Umbilical cord (tissue), 2 donors: ENCODE data around the gene ZBTB34. TPM values are rescaled to one million over a fixed set of nuclear protein-coding genes. Genes with fewer than 3 reads are reported as not detected.
A peak's percentile ranks its signal among the peaks of the same experiment; 100 is the strongest.
"Not testable (repeated sequence)": the region's sequence is repeated elsewhere in the genome, so short reads cannot be mapped to it uniquely, and the experiment has no call there.

Source experiments
- DNase-seq: peaks from one replicate; pipeline ENCODE4 v3.0.0-alpha.2; 2015; ENCODE audit warnings: low spot score
- total RNA-seq: library from RNA; depleted of rRNA; stranded (reverse); fragments of >200 nt; gene quantifications from one replicate; pipeline ENCODE4 v1.2.3, GENCODE V29; 2014; ENCODE audit warnings: low replicate concordance; ENCODE audit not compliant: insufficient read depth

The ZBTB34 gene
- 21.4 TPM for total RNA-seq

GRCh38 chr9:126860077-126860756 is at the start of gene ZBTB34:
TSS of gene ZBTB34 (plus strand) at chr9:126860639. CDS start at chr9:126879400, 18,761 bp downstream.
- DNase-seq, result peak; percentile 63

GRCh38 chr9:126813072-126813471 is 47.4 kb upstream of the ZBTB34 start:
- no peak for DNase-seq

GRCh38 chr9:126814091-126814490 is 46.3 kb upstream of the ZBTB34 start:
- DNase-seq, result no peak

- not testable (repeated sequence) for DNase-seq
These were observed 42.8 kb upstream of the ZBTB34 start for GRCh38 chr9:126817615-126818014.

- no peak for DNase-seq
These were observed 42.0 kb upstream of the ZBTB34 start for GRCh38 chr9:126818482-126818881.

GRCh38 chr9:126819482-126819881 is 41.0 kb upstream of the ZBTB34 start:
- no peak for DNase-seq

- DNase-seq, result no peak
These were observed 38.2 kb upstream of the ZBTB34 start for GRCh38 chr9:126822278-126822677.

- no peak for DNase-seq
These were observed 37.6 kb upstream of the ZBTB34 start for GRCh38 chr9:126822873-126823272.

- not testable (repeated sequence) for DNase-seq
These were observed 36.4 kb upstream of the ZBTB34 start for GRCh38 chr9:126824052-126824451.

- DNase-seq, result no peak
These were observed 33.2 kb upstream of the ZBTB34 start for GRCh38 chr9:126827227-126827626.

- DNase-seq, result no peak
These were observed 31.4 kb upstream of the ZBTB34 start for GRCh38 chr9:126829035-126829434.

GRCh38 chr9:126830827-126831226 is 29.6 kb upstream of the ZBTB34 start:
- no peak for DNase-seq

GRCh38 chr9:126832440-126832839 is 28.0 kb upstream of the ZBTB34 start:
- no peak for DNase-seq

- DNase-seq, result no peak
These were observed 27.4 kb upstream of the ZBTB34 start for GRCh38 chr9:126833020-126833419.

- no peak for DNase-seq
These were observed 26.6 kb upstream of the ZBTB34 start for GRCh38 chr9:126833710-126834345.

GRCh38 chr9:126834672-126835071 is 25.8 kb upstream of the ZBTB34 start:
- no peak for DNase-seq

GRCh38 chr9:126836216-126836615 is 24.2 kb upstream of the ZBTB34 start:
- no peak for DNase-seq

- no peak for DNase-seq
These were observed 22.2 kb upstream of the ZBTB34 start for GRCh38 chr9:126838055-126838811.

GRCh38 chr9:126838895-126839294 is 21.5 kb upstream of the ZBTB34 start:
- no peak for DNase-seq

- no peak for DNase-seq
These were observed 21.1 kb upstream of the ZBTB34 start for GRCh38 chr9:126839301-126839700.

- DNase-seq, result no peak
These were observed 18.1 kb upstream of the ZBTB34 start for GRCh38 chr9:126842220-126842842.
